ENCODE data around the gene FGF19. TPM values are rescaled to one million over a fixed set of nuclear protein-coding genes. Genes with fewer than 3 reads are reported as not detected.

FGF19 gene
- total RNA-seq, 8 experiments from 2014 or later, result 0.20 to 1.1 (median 0.35) TPM; not detected in 2

DNA sequence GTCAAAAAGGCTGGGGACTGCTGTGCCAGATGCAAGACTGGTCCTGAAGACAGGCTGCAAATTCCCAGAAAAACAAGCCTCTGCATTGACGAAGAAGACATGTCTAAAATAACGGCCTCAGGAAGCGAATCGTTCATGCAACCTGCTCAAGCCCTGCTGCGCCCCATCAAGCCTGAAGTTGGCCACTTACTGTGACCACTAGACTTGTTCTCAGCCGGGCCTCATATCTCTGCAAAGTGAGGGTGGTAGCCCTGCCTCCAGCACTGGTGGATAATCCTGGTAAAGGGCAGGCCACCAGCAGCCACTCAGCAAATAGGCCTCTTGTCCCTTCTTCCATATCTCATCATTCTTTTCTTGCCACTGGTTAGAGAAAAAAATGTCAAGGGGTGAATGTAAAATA is 40.5 kb downstream of the FGF19 start:
- in situ Hi-C loops (cut with MboI; ENCODE audit: low pct_unique_long_range_greater_than_20kb in 2 of 9, low sequenced_read_pairs in 9 of 9, unreplicated experiment in 9 of 9), result loop anchor here in 8 of 9 experiments (10.0 to 25.0 kb wide), 4 partner anchors 376 to 1401 kb away; partner anchors contain the start of genes C11orf24 (in 1 of the 8) and MYEOV (in 1 of the 8)
- Histone ChIP-seq H3K27ac (no peak overlapping the region), H3K4me1 (replicated peaks in 1 of 2) (peaks cover 6 to 9% of the 10 kb centered on the region in 2 donors), H3K4me3 (no peak overlapping the region)
- WGBS, 10 experiments, result 87 to 100% (median 95%) methylated on average over 1 to 6 of the region's 6 CpGs; no CpG with 5 or more reads in 3 of the 10 experiments
- ATAC-seq (replicated peaks in 6 of 8), result no peak

DNA sequence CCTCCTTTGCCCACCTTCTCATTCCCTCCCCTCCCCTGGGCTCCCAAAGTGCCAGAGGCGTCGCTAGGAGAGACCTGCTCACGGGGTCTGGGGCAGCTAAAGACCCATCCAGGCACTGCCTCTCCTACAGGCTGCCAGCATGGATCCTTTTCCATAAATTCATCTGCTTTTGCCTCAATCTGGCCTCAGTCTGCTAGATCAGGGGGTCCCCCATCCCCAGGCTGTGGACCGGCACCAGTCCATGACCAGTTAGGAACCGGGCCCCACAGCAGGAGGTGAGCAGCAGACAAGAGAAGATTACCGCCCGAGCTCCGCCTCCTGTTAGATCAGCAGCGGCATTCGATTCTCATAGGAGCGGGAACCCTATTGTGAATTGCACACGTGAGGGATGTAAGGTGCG is 41.0 kb downstream of the FGF19 start:
- Histone ChIP-seq H3K27ac (no peak overlapping the region), H3K4me3 (no peak overlapping the region), H3K4me1 (replicated peaks in 1 of 2) (peaks cover 11 to 14% of the 10 kb centered on the region in 2 donors)
- WGBS, 10 experiments, result 70 to 100% (median 74%) methylated on average over 1 to 3 of the region's 13 CpGs; no CpG with 5 or more reads in 5 of the 10 experiments
- ATAC-seq (replicated peaks in 6 of 8), result no peak
- in situ Hi-C loops (cut with MboI; ENCODE audit: low pct_unique_long_range_greater_than_20kb in 2 of 9, low sequenced_read_pairs in 9 of 9, unreplicated experiment in 9 of 9), result loop anchor here in 8 of 9 experiments (10.0 to 25.0 kb wide), 4 partner anchors 376 to 1401 kb away; partner anchors contain the start of genes C11orf24 (in 1 of the 8) and MYEOV (in 1 of the 8)

DNA sequence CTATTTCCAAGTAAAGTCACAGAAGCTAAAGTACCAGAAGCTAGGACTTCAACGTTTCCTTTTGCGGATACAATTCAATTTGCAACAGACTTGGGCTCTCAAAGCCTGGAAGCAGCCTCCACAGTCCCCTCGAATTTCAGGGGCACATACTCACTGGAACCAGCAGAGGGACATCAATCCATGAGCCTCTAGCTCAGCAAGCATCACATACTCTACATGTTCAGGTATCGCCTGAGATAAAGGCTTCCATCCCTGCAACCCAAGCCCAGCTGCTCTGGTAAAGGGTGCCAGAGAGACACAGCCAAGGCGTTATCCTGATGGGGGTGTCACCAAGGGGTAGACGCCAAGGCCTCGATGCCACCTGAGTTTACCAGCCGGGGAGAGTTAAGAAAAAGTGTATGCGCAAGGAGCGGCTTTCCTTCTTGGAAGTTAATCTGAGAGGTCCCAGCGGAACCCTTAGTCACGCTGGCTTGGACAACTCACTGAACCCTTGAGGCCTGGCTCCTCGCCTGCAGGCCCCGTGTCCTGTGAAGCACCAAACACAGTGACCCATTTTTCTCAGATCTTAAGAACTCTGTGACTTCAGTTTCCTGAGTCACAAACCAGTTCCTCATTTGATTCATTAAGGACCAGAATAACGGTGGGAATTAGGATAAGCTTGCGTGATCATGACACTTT is 41.7 kb downstream of the FGF19 start:
- Histone ChIP-seq H3K4me3 (no peak overlapping the region), H3K4me1 (replicated peaks in 1 of 2) (peaks cover 12 to 21% of the 10 kb centered on the region in 2 donors), H3K27ac (no peak overlapping the region)
- no peak for ATAC-seq (replicated peaks in 6 of 8)
- in situ Hi-C loops (cut with MboI; ENCODE audit: low pct_unique_long_range_greater_than_20kb in 2 of 9, low sequenced_read_pairs in 9 of 9, unreplicated experiment in 9 of 9), result loop anchor here in 8 of 9 experiments (10.0 to 25.0 kb wide), 4 partner anchors 375 to 1400 kb away; partner anchors contain the start of genes C11orf24 (in 1 of the 8) and MYEOV (in 1 of the 8)
- whole genome bisulfite sequencing, 10 experiments, result 57 to 94% (median 82%) methylated on average over 2 to 16 of the region's 16 CpGs

DNA sequence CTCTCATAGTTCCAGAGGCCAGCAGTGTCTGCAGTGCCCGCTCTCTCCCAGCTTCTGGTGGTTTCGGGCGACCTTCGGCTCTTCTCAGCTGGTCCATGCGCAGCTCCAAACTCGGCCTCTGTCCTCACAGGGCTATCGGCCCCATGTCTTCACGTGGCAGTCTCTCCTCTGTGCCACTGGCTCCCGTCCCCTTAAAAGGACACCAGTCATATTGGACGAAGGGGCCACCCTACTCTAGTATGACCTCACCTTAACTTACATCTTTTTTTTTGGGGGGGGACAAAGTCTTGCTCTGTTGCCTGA is 42.5 kb downstream of the FGF19 start:
- 69 to 100% (median 90%) methylated on average over 1 to 7 of the region's 10 CpGs; no CpG with 5 or more reads in 5 of the 10 experiments for WGBS, 10 experiments
- in situ Hi-C loops (cut with MboI; ENCODE audit: low pct_unique_long_range_greater_than_20kb in 2 of 9, low sequenced_read_pairs in 9 of 9, unreplicated experiment in 9 of 9), result loop anchor here in 8 of 9 experiments (10.0 to 25.0 kb wide), 4 partner anchors 374 to 1399 kb away; partner anchors contain the start of genes C11orf24 (in 1 of the 8) and MYEOV (in 1 of the 8)

DNA sequence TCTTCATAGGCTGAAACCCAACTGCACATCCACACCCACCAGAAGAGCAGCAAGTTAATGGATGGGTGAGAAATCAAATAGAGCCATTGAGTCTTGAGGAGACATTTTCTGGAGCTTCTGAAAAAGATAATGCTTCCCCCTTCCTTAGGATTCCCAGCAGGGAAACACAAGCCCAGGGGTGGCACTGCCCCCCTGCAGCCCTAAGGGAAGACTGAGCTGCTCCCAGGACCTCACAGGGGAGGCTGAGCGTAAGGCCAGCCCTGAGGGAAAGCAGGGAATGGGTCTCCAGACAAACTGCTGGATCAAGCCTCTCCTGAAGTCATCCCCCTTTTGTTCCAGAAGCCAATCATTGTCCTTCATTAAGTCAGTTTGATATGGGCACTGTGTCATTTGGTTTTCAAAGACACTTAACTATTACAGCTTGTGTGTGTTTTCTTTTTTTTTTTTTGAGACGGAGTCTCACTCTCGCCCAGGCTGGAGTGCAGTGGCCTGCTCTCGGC is 43.8 kb downstream of the FGF19 start:
- Histone ChIP-seq H3K4me1 (replicated peaks in 1 of 2) (peaks cover 12 to 26% of the 10 kb centered on the region in 2 donors), H3K27ac (no peak overlapping the region), H3K4me3 (no peak overlapping the region)
- in situ Hi-C loops (cut with MboI; ENCODE audit: low pct_unique_long_range_greater_than_20kb in 2 of 9, low sequenced_read_pairs in 9 of 9, unreplicated experiment in 9 of 9), result loop anchor here in 8 of 9 experiments (10.0 to 25.0 kb wide), 4 partner anchors 373 to 1398 kb away; partner anchors contain the start of genes C11orf24 (in 1 of the 8) and MYEOV (in 1 of the 8)
- no peak for ATAC-seq (replicated peaks in 6 of 8)
- 82 to 96% (median 89%) methylated on average over 2 to 3 of the region's 4 CpGs; no CpG with 5 or more reads in 6 of the 10 experiments for WGBS, 10 experiments

More for the DNA sequence above, 42.5 kb downstream of the FGF19 start:
- no peak for ATAC-seq (replicated peaks in 6 of 8)
- Histone ChIP-seq H3K27ac (no peak overlapping the region), H3K4me3 (no peak overlapping the region), H3K4me1 (replicated peaks in 1 of 2) (peaks cover 12 to 26% of the 10 kb centered on the region in 2 donors)

DNA sequence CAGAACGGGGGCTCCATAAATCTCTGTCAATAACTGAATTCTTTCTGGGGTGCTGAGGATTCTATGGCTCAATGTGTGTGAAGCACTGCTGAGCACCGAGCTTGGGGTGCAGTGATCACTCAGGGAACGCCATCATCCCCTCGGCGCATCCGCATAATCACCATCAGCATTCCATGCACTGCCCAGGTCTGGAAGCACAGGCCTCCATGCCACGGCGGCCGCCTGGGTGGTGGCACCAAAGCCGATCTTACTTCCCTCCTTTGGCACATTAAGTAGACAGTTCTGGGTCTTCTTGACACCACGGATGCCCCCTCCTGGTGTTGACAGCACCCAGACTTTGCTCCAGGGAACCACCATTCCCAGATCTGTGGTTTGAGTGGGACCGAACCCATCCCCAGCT is 44.2 kb downstream of the FGF19 start:
- ATAC-seq (replicated peaks in 6 of 8), result no peak

DNA sequence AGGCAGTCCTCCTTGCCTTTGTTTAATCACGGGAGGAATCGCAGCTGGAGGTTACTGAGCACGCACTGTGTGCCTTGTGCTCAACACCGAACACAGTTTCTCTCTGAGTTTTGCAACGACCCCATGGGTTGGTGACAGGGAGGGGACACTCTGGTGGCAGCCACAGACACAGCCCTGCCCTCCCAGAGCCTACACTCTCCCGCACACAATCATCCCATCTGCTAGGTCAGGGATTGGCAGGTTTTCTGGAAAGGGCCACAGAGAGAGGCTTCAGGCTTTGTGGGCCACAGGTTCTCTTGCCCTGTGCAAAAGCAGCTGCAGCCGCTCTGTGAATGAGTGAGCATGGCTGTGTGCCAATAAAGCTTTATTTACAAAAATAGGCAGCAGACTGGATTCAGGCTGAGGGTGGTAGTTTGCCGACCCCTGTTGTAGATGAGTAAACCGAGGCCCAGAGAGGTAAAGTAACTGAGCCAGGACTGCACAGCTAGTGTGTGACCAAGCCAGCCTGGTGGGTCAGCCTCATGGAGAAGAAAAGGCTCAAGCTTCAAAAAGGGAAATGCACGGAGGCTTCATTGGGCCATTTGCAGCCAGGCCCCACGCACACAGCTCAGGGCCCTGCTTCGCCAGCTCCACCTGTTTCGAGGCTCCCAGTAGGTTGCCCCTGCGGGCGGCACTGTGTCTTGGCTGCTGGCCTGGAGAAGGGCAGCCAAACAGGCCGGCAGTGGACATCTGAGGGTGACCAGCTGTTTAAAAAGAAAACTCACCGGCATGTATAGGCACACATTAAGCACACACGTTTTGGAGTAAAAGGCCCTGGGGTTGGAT is 45.0 kb downstream of the FGF19 start:
- ATAC-seq (replicated peaks in 6 of 8), result peak in 3 of 8 experiments; percentile 57 to 62 (median 59)
- in situ Hi-C loops (cut with MboI; ENCODE audit: low pct_unique_long_range_greater_than_20kb in 2 of 9, low sequenced_read_pairs in 9 of 9, unreplicated experiment in 9 of 9), result loop anchor here in 5 of 9 experiments (10.0 to 25.0 kb wide), 4 partner anchors 372 to 1397 kb away; partner anchors contain the start of genes C11orf24 (in 1 of the 5) and MYEOV (in 1 of the 5)
- WGBS, 10 experiments, result 0 to 100% (median 55%) methylated on average over 1 to 9 of the region's 18 CpGs; no CpG with 5 or more reads in 2 of the 10 experiments
- Histone ChIP-seq H3K4me3 (no peak overlapping the region), H3K4me1 (replicated peaks in 1 of 2) (peaks cover 12 to 26% of the 10 kb centered on the region in 2 donors), H3K27ac (peak overlapping the region; percentile 46 to 58)

More for the DNA sequence above, 44.2 kb downstream of the FGF19 start:
- Histone ChIP-seq H3K27ac (no peak overlapping the region), H3K4me1 (replicated peaks in 1 of 2) (peaks cover 12 to 26% of the 10 kb centered on the region in 2 donors), H3K4me3 (no peak overlapping the region)
- WGBS, 10 experiments, result 100% methylated on average over 1 to 2 of the region's 12 CpGs; no CpG with 5 or more reads in 7 of the 10 experiments
- in situ Hi-C loops (cut with MboI; ENCODE audit: low pct_unique_long_range_greater_than_20kb in 2 of 9, low sequenced_read_pairs in 9 of 9, unreplicated experiment in 9 of 9), result loop anchor here in 5 of 9 experiments (10.0 to 25.0 kb wide), 4 partner anchors 372 to 1397 kb away; partner anchors contain the start of genes C11orf24 (in 1 of the 5) and MYEOV (in 1 of the 5)

DNA sequence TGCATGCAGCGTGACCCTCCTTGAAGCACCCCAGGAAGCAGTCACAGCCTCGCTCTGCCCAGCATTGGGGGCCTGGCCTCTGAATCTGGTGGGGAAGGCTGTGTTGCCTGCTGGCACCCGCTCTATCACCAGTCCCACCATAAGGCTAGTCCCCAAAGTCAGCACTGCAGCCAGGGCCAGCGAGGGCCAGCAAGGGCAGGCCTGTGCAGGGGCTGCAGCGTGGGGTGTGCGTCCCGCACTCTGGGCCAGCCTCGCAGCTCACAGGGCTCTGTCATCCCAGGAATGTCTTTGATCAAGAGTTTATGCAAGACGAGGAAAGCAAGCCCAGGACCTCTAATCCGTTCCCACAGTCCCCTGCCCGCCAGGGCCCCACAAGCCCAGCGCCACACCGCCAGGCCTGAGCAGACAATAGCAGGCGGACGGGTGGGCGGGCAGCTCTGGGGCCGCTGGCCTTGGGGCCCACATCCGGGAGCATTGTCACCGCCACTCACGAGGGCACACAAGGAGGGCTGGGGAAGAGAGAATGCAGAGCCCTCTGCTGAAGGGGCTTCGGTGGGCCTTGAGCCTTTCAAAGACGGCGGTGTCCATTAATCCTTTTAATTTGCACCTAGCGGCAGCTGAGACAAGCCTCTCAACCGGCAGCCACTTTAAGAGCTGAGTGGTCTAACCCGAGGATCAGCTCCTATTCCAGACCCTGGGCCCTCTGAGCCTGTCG is 45.8 kb downstream of the FGF19 start:
- ATAC-seq (replicated peaks in 6 of 8), result peak in 6 of 8 experiments; percentile 21 to 92 (median 88)
- in situ Hi-C loops (cut with MboI; ENCODE audit: low pct_unique_long_range_greater_than_20kb in 2 of 9, low sequenced_read_pairs in 9 of 9, unreplicated experiment in 9 of 9), result loop anchor here in 5 of 9 experiments (10.0 to 25.0 kb wide), 4 partner anchors 371 to 1396 kb away; partner anchors contain the start of genes C11orf24 (in 1 of the 5) and MYEOV (in 1 of the 5)
- WGBS, 10 experiments, result 7 to 60% (median 23%) methylated on average over 3 to 10 of the region's 27 CpGs; no CpG with 5 or more reads in 6 of the 10 experiments
- peaks cover 12 to 26% of the 10 kb centered on the region in 2 donors for H3K4me1 ChIP-seq (replicated peaks in 1 of 2)
- peak overlapping the region; percentile 46 to 58 for H3K27ac ChIP-seq
- H3K4me3 ChIP-seq, result no peak overlapping the region

DNA sequence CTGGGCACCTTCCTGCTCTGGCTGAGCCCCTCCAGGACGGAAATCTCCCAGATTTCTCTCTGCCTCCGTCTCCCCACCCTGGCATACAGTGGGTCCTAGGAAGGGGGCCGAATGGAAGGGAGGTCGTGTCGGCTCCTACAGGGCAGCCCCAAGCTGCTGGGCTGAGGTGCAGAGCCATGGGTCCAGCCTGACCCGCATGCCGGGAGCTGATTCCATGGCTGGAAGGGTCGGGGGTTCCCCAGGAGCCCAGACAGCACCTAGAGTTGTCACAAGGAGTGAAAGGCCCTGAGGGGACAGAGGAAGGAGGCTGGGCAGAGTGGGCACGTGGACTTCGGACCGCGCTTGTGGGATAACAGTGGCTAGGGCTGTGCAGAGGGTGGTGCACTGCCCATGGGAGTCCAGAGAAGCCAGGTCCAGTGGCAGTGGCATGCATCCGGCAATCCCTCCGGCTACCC is 46.3 kb downstream of the FGF19 start:
- in situ Hi-C loops (cut with MboI; ENCODE audit: low pct_unique_long_range_greater_than_20kb in 2 of 9, low sequenced_read_pairs in 9 of 9, unreplicated experiment in 9 of 9), result loop anchor here in 5 of 9 experiments (10.0 to 25.0 kb wide), 4 partner anchors 370 to 1395 kb away; partner anchors contain the start of genes C11orf24 (in 1 of the 5) and MYEOV (in 1 of the 5)
- H3K4me1 ChIP-seq (replicated peaks in 1 of 2), result peaks cover 12 to 26% of the 10 kb centered on the region in 2 donors
- WGBS, 10 experiments, result 54 to 100% (median 82%) methylated on average over 1 to 9 of the region's 14 CpGs; no CpG with 5 or more reads in 4 of the 10 experiments
- no peak overlapping the region for H3K4me3 ChIP-seq
- ATAC-seq (replicated peaks in 6 of 8), result peak in 2 of 8 experiments; percentile 1 to 14
- H3K27ac ChIP-seq, result peak overlapping the region; percentile 23 to 58

DNA sequence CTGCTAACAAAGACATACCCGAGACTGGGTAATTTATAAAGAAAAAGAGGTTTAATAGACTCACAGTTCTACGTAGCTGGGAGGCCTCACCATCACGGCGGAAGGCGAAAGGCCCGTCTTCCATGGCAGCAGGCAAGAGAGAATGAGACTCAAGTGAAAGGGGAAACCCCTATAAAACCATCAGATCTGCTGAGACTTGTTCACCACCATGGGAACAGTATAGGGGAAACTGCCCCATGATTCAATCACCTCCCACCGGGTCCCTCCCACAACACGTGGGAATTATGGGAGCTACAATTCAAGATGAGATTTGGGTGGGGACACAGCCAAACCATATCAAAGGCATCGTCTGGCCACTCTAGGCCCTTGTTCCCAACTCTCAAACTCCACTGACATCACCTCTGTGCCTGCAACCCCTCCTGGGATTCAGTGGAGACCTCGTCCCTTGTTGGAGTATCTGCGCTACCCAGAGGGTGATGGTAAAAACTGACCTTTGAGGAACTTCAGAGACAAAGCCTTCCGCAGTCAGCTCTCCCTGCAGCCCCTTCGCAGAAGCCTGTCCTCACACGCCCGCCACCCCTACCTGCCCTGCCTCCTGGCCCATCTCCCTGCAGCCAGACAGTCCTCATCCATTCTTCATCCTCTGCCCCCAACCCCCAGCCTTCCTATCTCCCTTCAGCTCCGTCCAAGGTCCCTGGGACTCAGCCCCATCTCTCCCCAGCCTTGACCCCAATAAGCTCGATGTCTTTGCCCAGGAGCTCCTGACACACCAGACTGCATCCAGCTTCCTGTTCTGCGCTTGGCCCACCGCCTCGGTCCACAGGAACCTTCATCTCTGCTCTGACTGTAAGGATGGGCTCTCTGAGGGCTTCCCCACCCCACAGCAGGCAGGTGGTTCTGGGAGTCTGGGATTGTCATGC is 47.0 kb downstream of the FGF19 start:
- WGBS, 10 experiments, result 71 to 100% (median 100%) methylated on average over 1 to 6 of the region's 20 CpGs; no CpG with 5 or more reads in 4 of the 10 experiments
- in situ Hi-C loops (cut with MboI; ENCODE audit: low pct_unique_long_range_greater_than_20kb in 2 of 9, low sequenced_read_pairs in 9 of 9, unreplicated experiment in 9 of 9), result loop anchor here in 5 of 9 experiments (10.0 to 25.0 kb wide), 4 partner anchors 369 to 1394 kb away; partner anchors contain the start of genes C11orf24 (in 1 of the 5) and MYEOV (in 1 of the 5)
- no peak overlapping the region for H3K27ac ChIP-seq
- H3K4me1 ChIP-seq (replicated peaks in 1 of 2), result peaks cover 12 to 26% of the 10 kb centered on the region in 2 donors
- ATAC-seq (replicated peaks in 6 of 8), result peak in 1 of 8 experiments; percentile 1
- H3K4me3 ChIP-seq, result no peak overlapping the region
